ENCODE measurements around the gene ABLIM2. TPM values are rescaled to one million over a fixed set of nuclear protein-coding genes. Genes with fewer than 3 reads are reported as not detected.

ABLIM2 gene
- total RNA-seq, 1 experiment from 2014 or later = 1.0 TPM

DNA sequence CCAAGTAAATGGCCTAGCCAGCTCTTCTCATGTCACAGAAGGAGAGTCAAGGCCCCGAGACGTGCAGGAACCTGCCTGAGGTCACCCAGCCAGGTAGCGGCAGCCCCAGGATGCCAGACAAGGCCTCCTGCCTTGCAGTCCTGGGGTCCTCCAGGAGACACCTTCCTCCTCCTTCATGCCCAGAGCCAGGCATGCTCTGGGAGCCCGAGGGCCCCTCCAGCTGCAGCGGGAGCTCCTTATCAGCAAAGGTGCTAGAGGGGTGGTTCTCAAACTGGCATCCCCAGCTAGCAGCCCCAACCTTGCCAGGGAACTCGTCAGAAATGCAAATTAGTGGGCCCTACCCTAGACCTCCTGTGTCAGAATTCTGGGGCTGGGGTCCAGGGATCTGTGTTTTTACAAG lies 162.7 kb downstream of the ABLIM2 start:
- H3K27me3 ChIP-seq (ENCODE audit: insufficient read depth, low read length) = no peaks in the 10 kb centered on the region
- no peak overlapping the region for H2AK5ac ChIP-seq (ENCODE audit: insufficient read length, low read length)
- H2BK15ac ChIP-seq (ENCODE audit: low read depth, low read length) = no peak overlapping the region
- H3K9me3 ChIP-seq (ENCODE audit: control insufficient read depth, low read depth, low read length) = no peaks in the 10 kb centered on the region
- no peak overlapping the region for H3K4me2 ChIP-seq (ENCODE audit: insufficient read depth, insufficient read length, low read length)
- no peak overlapping the region for H2BK5ac ChIP-seq (ENCODE audit: insufficient read length, low read length)
- no peaks in the 10 kb centered on the region; the same call in 1 of the 2 replicates for H3K27me3 Mint-ChIP-seq (ENCODE audit: low read depth)
- DNase-seq = no peak
- H3K23ac ChIP-seq (ENCODE audit: insufficient read length, low read depth, low read length) = no peak overlapping the region
- H4K20me1 ChIP-seq (ENCODE audit: control insufficient read depth, insufficient read depth, insufficient read length) = no peaks in the 10 kb centered on the region
- H3K4me3 Mint-ChIP-seq = no peak overlapping the region
- H2AFZ ChIP-seq (ENCODE audit: low read length) = no peak overlapping the region
- no peaks in the 10 kb centered on the region; a peak in 1 of 5 replicates for H3K9me3 Mint-ChIP-seq
- no peaks in the 10 kb centered on the region for H3K79me2 ChIP-seq (ENCODE audit: insufficient read depth, low read length)
- no peak overlapping the region for H2BK20ac ChIP-seq (ENCODE audit: low read depth, low read length, poor library complexity, severe bottlenecking)
- H4K91ac ChIP-seq (ENCODE audit: insufficient read length, low read depth, low read length) = no peak overlapping the region
- H2BK12ac ChIP-seq (ENCODE audit: insufficient read length, low read depth, low read length) = no peak overlapping the region
- H3K4ac ChIP-seq (ENCODE audit: low read depth, low read length) = no peak overlapping the region
- TF ChIP-seq, protein P1, sequence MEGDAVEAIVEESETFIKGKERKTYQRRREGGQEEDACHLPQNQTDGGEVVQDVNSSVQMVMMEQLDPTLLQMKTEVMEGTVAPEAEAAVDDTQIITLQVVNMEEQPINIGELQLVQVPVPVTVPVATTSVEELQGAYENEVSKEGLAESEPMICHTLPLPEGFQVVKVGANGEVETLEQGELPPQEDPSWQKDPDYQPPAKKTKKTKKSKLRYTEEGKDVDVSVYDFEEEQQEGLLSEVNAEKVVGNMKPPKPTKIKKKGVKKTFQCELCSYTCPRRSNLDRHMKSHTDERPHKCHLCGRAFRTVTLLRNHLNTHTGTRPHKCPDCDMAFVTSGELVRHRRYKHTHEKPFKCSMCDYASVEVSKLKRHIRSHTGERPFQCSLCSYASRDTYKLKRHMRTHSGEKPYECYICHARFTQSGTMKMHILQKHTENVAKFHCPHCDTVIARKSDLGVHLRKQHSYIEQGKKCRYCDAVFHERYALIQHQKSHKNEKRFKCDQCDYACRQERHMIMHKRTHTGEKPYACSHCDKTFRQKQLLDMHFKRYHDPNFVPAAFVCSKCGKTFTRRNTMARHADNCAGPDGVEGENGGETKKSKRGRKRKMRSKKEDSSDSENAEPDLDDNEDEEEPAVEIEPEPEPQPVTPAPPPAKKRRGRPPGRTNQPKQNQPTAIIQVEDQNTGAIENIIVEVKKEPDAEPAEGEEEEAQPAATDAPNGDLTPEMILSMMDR (conservative IDR thresholded peaks at IDR 0.05) = no peak
- peaks cover 9 to 11% of the 10 kb centered on the region in 2 experiments for H3K4me1 Mint-ChIP-seq
- WGBS (ENCODE audit: extremely low coverage, insufficient read length, low lambda C conversion rate) = no CpG with 5 or more reads among the region's 6 CpGs
- no peak overlapping the region for H3K14ac ChIP-seq (ENCODE audit: insufficient read depth, low read length)
- no peak overlapping the region for H4K8ac ChIP-seq (replicated peaks; ENCODE audit: insufficient read length, low read depth, low read length)
- no peak overlapping the region for H3K27ac Mint-ChIP-seq
- H2BK120ac ChIP-seq (ENCODE audit: low read depth, low read length, poor library complexity, severe bottlenecking) = no peak overlapping the region
- no peak overlapping the region for H4K5ac ChIP-seq (ENCODE audit: insufficient read length, low read depth, low read length)
- H3K18ac ChIP-seq (ENCODE audit: insufficient read length, low read depth, low read length) = no peak overlapping the region
- no peaks in the 10 kb centered on the region for H3K79me1 ChIP-seq (ENCODE audit: insufficient read depth, low read depth, low read length, poor library complexity, severe bottlenecking)
- no peak overlapping the region for H3T11ph ChIP-seq (ENCODE audit: low read length)
- no peaks in the 10 kb centered on the region for H3K4me1 ChIP-seq (ENCODE audit: insufficient read depth, low read length)
- H3K9ac ChIP-seq (ENCODE audit: extremely low read depth, insufficient read length, low read length) = no peak overlapping the region
- H3K23me2 ChIP-seq (ENCODE audit: insufficient read length, low read depth, low read length, poor library complexity, severe bottlenecking) = no peaks in the 10 kb centered on the region
- no peak overlapping the region for H3K56ac ChIP-seq (ENCODE audit: insufficient read length, low read depth, low read length)
- no peaks in the 10 kb centered on the region; a peak in 1 of 7 replicates for H3K36me3 Mint-ChIP-seq (ENCODE audit: insufficient read depth in 1 of 3, low read depth in 3 of 3)
- no peak overlapping the region for H3K27ac ChIP-seq (ENCODE audit: insufficient read length, low read depth, low read length)
